ENCODE results near the gene NFKBIB.

The NFKBIB gene

DNA sequence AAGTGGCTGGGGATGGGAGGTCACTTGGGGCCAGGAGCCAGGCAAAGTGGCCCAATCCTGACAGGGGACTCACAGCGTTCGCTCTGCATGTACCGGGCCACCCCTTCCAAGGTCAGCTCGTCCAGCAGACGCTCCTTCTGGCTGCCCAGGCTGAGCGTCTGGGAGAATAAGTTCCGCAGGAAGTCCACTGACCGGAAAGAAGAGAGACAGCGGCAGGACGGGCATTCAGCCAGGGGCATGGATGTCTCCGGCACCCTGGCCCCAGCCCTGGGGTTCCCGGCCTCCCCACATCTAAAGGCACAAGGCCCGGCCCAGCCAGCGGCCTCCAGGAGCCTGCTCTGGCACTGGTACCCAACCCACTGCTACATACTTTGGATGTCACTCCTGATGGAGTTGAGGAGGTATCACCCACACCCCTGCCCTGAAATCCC lies 6.4 kb upstream of the NFKBIB start:
- no peak for DNase-seq (ENCODE audit: low read depth)
- Histone ChIP-seq H3K4me1 (ENCODE audit: control insufficient read depth, insufficient read depth, low read length) (peaks cover 7% of the 10 kb centered on the region), H3K9me3 (ENCODE audit: control insufficient read depth, low read length) (no peaks in the 10 kb centered on the region), H3K36me3 (ENCODE audit: control insufficient read depth, insufficient read depth, low read length, severe bottlenecking) (peaks cover 26% of the 10 kb centered on the region), H3K27me3 (replicated peaks; ENCODE audit: control insufficient read depth, insufficient read depth, low read length) (no peaks in the 10 kb centered on the region), H3K4me3 (ENCODE audit: low read length) (no peak overlapping the region), H3K9ac (ENCODE audit: low read length) (no peak overlapping the region)

DNA sequence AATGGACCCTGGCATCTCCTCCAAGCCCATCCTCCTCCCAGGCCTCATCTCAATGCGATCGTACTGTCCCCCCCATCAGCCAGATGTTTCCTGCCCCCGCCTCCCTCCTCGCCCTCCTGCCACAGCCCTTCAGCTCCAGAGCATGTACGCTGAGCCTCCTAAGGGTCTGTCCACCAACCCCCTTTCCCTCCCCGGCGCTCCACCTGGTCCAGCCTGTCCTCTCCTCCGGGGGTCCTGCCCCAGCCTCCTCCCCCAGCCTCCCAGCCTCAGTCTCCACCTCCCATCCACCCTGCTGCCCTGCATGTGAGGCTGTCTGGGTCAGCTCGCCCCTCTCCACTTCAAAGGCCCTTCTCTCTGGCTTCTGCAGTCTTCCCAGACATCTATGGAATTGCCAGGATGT lies 4.8 kb upstream of the NFKBIB start:
- peaks cover 10% of the 10 kb centered on the region for H3K36me3 ChIP-seq (ENCODE audit: control insufficient read depth, insufficient read depth, low read length, severe bottlenecking)
- H3K9ac ChIP-seq (ENCODE audit: low read length), result no peak overlapping the region
- no peak overlapping the region for H3K4me3 ChIP-seq (ENCODE audit: low read length)
- H3K9me3 ChIP-seq (ENCODE audit: control insufficient read depth, low read length), result no peaks in the 10 kb centered on the region
- H3K27me3 ChIP-seq (replicated peaks; ENCODE audit: control insufficient read depth, insufficient read depth, low read length), result no peaks in the 10 kb centered on the region
- no peak for DNase-seq (ENCODE audit: low read depth)
- H3K4me1 ChIP-seq (ENCODE audit: control insufficient read depth, insufficient read depth, low read length), result peaks cover 12% of the 10 kb centered on the region

GRCh38 chr19:38898788-38899446 lies 852 bp upstream of the NFKBIB start:
- no peak for DNase-seq (ENCODE audit: low read depth)
- Histone ChIP-seq H3K27me3 (replicated peaks; ENCODE audit: control insufficient read depth, insufficient read depth, low read length) (no peaks in the 10 kb centered on the region), H3K4me3 (ENCODE audit: low read length) (peak overlapping the region; percentile 98), H3K9ac (ENCODE audit: low read length) (peak overlapping the region; percentile 91), H3K36me3 (ENCODE audit: control insufficient read depth, insufficient read depth, low read length, severe bottlenecking) (no peaks in the 10 kb centered on the region), H3K4me1 (ENCODE audit: control insufficient read depth, insufficient read depth, low read length) (peaks cover 22% of the 10 kb centered on the region), H3K9me3 (ENCODE audit: control insufficient read depth, low read length) (no peaks in the 10 kb centered on the region)

- no peaks in the 10 kb centered on the region for H3K36me3 ChIP-seq (ENCODE audit: control insufficient read depth, insufficient read depth, low read length, severe bottlenecking)
- H3K9me3 ChIP-seq (ENCODE audit: control insufficient read depth, low read length), result no peaks in the 10 kb centered on the region
- H3K4me1 ChIP-seq (ENCODE audit: control insufficient read depth, insufficient read depth, low read length), result peaks cover 22% of the 10 kb centered on the region
- H3K27me3 ChIP-seq (replicated peaks; ENCODE audit: control insufficient read depth, insufficient read depth, low read length), result no peaks in the 10 kb centered on the region
- H3K4me3 ChIP-seq (ENCODE audit: low read length), result peak overlapping the region; percentile 98
- no peak for DNase-seq (ENCODE audit: low read depth)
- peak overlapping the region; percentile 89 for H3K9ac ChIP-seq (ENCODE audit: low read length)
Observed at GRCh38 chr19:38900202-38900629, 447 bp downstream of the NFKBIB start.

GRCh38 chr19:38900743-38901190 lies 998 bp downstream of the NFKBIB start:
- Histone ChIP-seq H3K4me3 (ENCODE audit: low read length) (peak overlapping the region; percentile 98), H3K4me1 (ENCODE audit: control insufficient read depth, insufficient read depth, low read length) (peaks cover 22% of the 10 kb centered on the region), H3K9ac (ENCODE audit: low read length) (peak overlapping the region; percentile 89), H3K9me3 (ENCODE audit: control insufficient read depth, low read length) (no peaks in the 10 kb centered on the region), H3K36me3 (ENCODE audit: control insufficient read depth, insufficient read depth, low read length, severe bottlenecking) (peaks cover 5% of the 10 kb centered on the region), H3K27me3 (replicated peaks; ENCODE audit: control insufficient read depth, insufficient read depth, low read length) (no peaks in the 10 kb centered on the region)
- DNase-seq (ENCODE audit: low read depth), result peak; percentile 36

DNA sequence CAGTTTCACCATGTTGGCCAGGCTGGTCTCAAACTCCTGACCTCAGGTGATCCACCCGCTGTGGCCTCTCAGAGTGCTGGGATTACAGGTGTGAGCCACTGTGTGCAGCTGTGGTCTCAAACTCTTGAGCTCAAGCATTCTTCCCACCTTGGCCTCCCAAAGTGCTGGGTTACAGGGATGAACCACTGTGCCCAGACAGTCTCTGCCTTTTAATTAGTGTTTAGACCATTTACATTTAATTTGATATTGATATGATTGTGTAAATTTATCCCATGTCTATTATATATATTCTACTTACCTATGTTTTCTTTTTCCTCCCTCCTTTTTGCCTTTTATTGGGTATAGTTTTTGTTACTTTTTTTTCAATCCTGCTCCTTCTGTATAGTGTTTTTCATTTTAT lies 1.9 kb downstream of the NFKBIB start:
- no peak overlapping the region for H3K9ac ChIP-seq (ENCODE audit: low read length)
- no peak for DNase-seq (ENCODE audit: low read depth)
- H3K4me1 ChIP-seq (ENCODE audit: control insufficient read depth, insufficient read depth, low read length), result peaks cover 22% of the 10 kb centered on the region
- no peaks in the 10 kb centered on the region for H3K27me3 ChIP-seq (replicated peaks; ENCODE audit: control insufficient read depth, insufficient read depth, low read length)
- H3K9me3 ChIP-seq (ENCODE audit: control insufficient read depth, low read length), result no peaks in the 10 kb centered on the region
- H3K36me3 ChIP-seq (ENCODE audit: control insufficient read depth, insufficient read depth, low read length, severe bottlenecking), result peaks cover 7% of the 10 kb centered on the region
- no peak overlapping the region for H3K4me3 ChIP-seq (ENCODE audit: low read length)

DNA sequence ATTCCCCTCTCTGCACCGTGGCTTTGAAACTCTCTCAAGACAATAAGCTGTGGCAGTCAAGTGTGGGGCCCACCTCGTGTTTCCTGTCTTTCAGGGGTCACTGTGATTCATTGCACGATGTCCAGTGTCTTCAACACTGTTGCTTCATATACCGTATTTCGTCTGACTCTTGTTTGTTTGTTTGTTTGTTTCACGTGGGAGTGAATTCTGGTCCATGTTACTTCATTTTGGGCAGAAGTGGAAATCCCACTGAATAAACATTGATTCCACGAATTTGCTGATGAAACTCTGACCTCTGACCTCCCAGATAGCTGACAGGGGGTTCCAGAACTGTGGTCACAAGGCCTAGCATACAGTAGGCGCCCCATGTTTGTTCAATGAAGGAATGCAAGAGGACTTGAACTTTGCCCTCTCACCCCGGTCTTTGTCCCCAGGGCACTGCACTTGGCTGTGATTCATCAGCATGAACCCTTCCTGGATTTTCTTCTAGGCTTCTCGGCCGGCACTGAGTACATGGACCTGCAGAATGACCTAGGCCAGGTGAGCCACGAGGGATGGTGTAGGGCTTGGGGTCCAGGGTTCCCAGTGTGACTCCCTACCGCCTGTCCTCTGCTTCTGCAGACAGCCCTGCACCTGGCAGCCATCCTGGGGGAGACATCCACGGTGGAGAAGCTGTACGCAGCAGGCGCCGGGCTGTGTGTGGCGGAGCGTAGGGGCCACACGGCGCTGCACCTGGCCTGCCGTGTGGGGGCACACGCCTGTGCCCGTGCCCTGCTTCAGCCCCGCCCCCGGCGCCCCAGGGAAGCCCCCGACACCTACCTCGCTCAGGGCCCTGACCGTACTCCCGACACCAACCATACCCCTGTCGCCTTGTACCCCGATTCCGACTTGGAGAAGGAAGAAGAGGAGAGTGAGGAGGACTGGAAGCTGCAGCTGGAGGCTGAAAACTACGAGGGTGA lies 5.1 kb downstream of the NFKBIB start:
- H3K36me3 ChIP-seq (ENCODE audit: control insufficient read depth, insufficient read depth, low read length, severe bottlenecking), result peaks cover 24% of the 10 kb centered on the region

GRCh38 chr19:38905620-38906019 lies 5.9 kb downstream of the NFKBIB start:
- no peaks in the 10 kb centered on the region for H3K27me3 ChIP-seq (replicated peaks; ENCODE audit: control insufficient read depth, insufficient read depth, low read length)
- no peak overlapping the region for H3K9ac ChIP-seq (ENCODE audit: low read length)
- DNase-seq (ENCODE audit: low read depth), result no peak
- no peak overlapping the region for H3K4me3 ChIP-seq (ENCODE audit: low read length)
- no peaks in the 10 kb centered on the region for H3K9me3 ChIP-seq (ENCODE audit: control insufficient read depth, low read length)
- peaks cover 24% of the 10 kb centered on the region for H3K36me3 ChIP-seq (ENCODE audit: control insufficient read depth, insufficient read depth, low read length, severe bottlenecking)
- peaks cover 6% of the 10 kb centered on the region for H3K4me1 ChIP-seq (ENCODE audit: control insufficient read depth, insufficient read depth, low read length)

More for the DNA sequence above, 5.1 kb downstream of the NFKBIB start:
- Histone ChIP-seq H3K9ac (ENCODE audit: low read length) (no peak overlapping the region), H3K27me3 (replicated peaks; ENCODE audit: control insufficient read depth, insufficient read depth, low read length) (no peaks in the 10 kb centered on the region), H3K4me3 (ENCODE audit: low read length) (no peak overlapping the region), H3K4me1 (ENCODE audit: control insufficient read depth, insufficient read depth, low read length) (peaks cover 11% of the 10 kb centered on the region), H3K9me3 (ENCODE audit: control insufficient read depth, low read length) (no peaks in the 10 kb centered on the region)
- DNase-seq (ENCODE audit: low read depth), result no peak

GRCh38 chr19:38907227-38907626 lies 7.5 kb downstream of the NFKBIB start:
- Histone ChIP-seq H3K36me3 (ENCODE audit: control insufficient read depth, insufficient read depth, low read length, severe bottlenecking) (peaks cover 24% of the 10 kb centered on the region), H3K27me3 (replicated peaks; ENCODE audit: control insufficient read depth, insufficient read depth, low read length) (peaks cover 2% of the 10 kb centered on the region), H3K9ac (ENCODE audit: low read length) (no peak overlapping the region), H3K4me3 (ENCODE audit: low read length) (no peak overlapping the region), H3K9me3 (ENCODE audit: control insufficient read depth, low read length) (no peaks in the 10 kb centered on the region), H3K4me1 (ENCODE audit: control insufficient read depth, insufficient read depth, low read length) (no peaks in the 10 kb centered on the region)
- DNase-seq (ENCODE audit: low read depth), result no peak

GRCh38 chr19:38907670-38908069 lies 7.9 kb downstream of the NFKBIB start:
- Histone ChIP-seq H3K36me3 (ENCODE audit: control insufficient read depth, insufficient read depth, low read length, severe bottlenecking) (peaks cover 24% of the 10 kb centered on the region), H3K4me1 (ENCODE audit: control insufficient read depth, insufficient read depth, low read length) (no peaks in the 10 kb centered on the region), H3K9me3 (ENCODE audit: control insufficient read depth, low read length) (no peaks in the 10 kb centered on the region), H3K4me3 (ENCODE audit: low read length) (no peak overlapping the region), H3K27me3 (replicated peaks; ENCODE audit: control insufficient read depth, insufficient read depth, low read length) (peaks cover 5% of the 10 kb centered on the region), H3K9ac (ENCODE audit: low read length) (no peak overlapping the region)
- DNase-seq (ENCODE audit: low read depth), result no peak

- H3K9ac ChIP-seq (ENCODE audit: low read length), result no peak overlapping the region
- H3K9me3 ChIP-seq (ENCODE audit: control insufficient read depth, low read length), result no peaks in the 10 kb centered on the region
- H3K4me1 ChIP-seq (ENCODE audit: control insufficient read depth, insufficient read depth, low read length), result no peaks in the 10 kb centered on the region
- peaks cover 5% of the 10 kb centered on the region for H3K27me3 ChIP-seq (replicated peaks; ENCODE audit: control insufficient read depth, insufficient read depth, low read length)
- no peak for DNase-seq (ENCODE audit: low read depth)
- H3K36me3 ChIP-seq (ENCODE audit: control insufficient read depth, insufficient read depth, low read length, severe bottlenecking), result peaks cover 24% of the 10 kb centered on the region
- no peak overlapping the region for H3K4me3 ChIP-seq (ENCODE audit: low read length)
Observed at GRCh38 chr19:38908911-38909310, 9.1 kb downstream of the NFKBIB start.
